PC-9 (cell line): Measurements from ENCODE around the gene MEI4. TPM values are rescaled to one million over a fixed set of nuclear protein-coding genes. Genes with fewer than 3 reads are reported as not detected.

Experiments used
- BruUV-seq: library from RNA; stranded (reverse); fragments of 400-500 nt; replicated peaks from 2 replicates; lab custom pipeline; 2021; lab: Mats Ljungman, UMichigan
- CTCF ChIA-PET: fragments of 300-600 bp; sonication (Branson Sonifier 250); formaldehyde crosslinking; loops from one replicate; lab custom pipeline; 2022; ENCODE audit warnings: antibody characterized with exemption; lab: Charles Lee
- POLR2A ChIA-PET: fragments of 300-600 bp; sonication (Branson Sonifier 250); formaldehyde crosslinking; loops from one replicate; lab custom pipeline; 2022; ENCODE audit warnings: antibody characterized with exemption; ENCODE audit not compliant: unreplicated experiment; lab: Charles Lee
- DNase-seq, 2 experiments: peaks; one replicate each; pipeline versions ENCODE4 v3.0.0 to v3.0.0-alpha.2; 2015 to 2022; ENCODE audit warnings: mixed read lengths in 1 of 2
- H2AFZ ChIP-seq: fragments of 200-600 bp; sonication (generic); 2 replicates; pipeline ENCODE4 v1.8.1; 2017; ENCODE audit warnings: antibody characterized with exemption
- H3F3A ChIP-seq: fragments of 200-600 bp; sonication (generic); 2 replicates; pipeline ENCODE4 v1.8.1; 2017; ENCODE audit warnings: antibody characterized with exemption, mild to moderate bottlenecking, low read depth; ENCODE audit not compliant: insufficient read depth
- H3K27ac ChIP-seq: fragments of 200-600 bp; sonication (generic); 2 replicates; pipeline ENCODE4 v1.6.1; 2016; ENCODE audit warnings: mixed run types
- H3K27me3 ChIP-seq: fragments of 200-600 bp; sonication (generic); 2 replicates; pipeline ENCODE4 v1.6.1; 2016; ENCODE audit warnings: low read depth, mixed run types; ENCODE audit not compliant: insufficient read depth
- H3K36me3 ChIP-seq: fragments of 200-600 bp; sonication (generic); 2 replicates; pipeline ENCODE4 v1.6.1; 2016; ENCODE audit warnings: low read depth, mixed run types
- H3K4me1 ChIP-seq: fragments of 200-600 bp; sonication (generic); replicated peaks from 2 replicates; pipeline ENCODE4 v1.6.1; 2016; ENCODE audit warnings: mixed run types; ENCODE audit not compliant: insufficient read depth
- H3K4me2 ChIP-seq: fragments of 200-600 bp; sonication (generic); 2 replicates; pipeline ENCODE4 v1.6.1; 2017; ENCODE audit warnings: mixed run types
- H3K4me3 ChIP-seq: fragments of 200-600 bp; sonication (generic); 2 replicates; pipeline ENCODE4 v1.6.1; 2016; ENCODE audit warnings: mixed run types
- H3K79me2 ChIP-seq: fragments of 200-600 bp; sonication (generic); 2 replicates; pipeline ENCODE4 v1.6.1; 2017; ENCODE audit warnings: low read depth, mixed run types
- H3K9me2 ChIP-seq: fragments of 200-600 bp; sonication (generic); 2 replicates; pipeline ENCODE4 v1.8.1; 2017; ENCODE audit warnings: mild to moderate bottlenecking; ENCODE audit not compliant: insufficient read depth
- H3K9me3 ChIP-seq: fragments of 200-600 bp; sonication (generic); 2 replicates; pipeline ENCODE4 v1.8.1; 2016; ENCODE audit warnings: low read depth; ENCODE audit not compliant: insufficient read depth
- H4K20me1 ChIP-seq: fragments of 200-600 bp; sonication (generic); 2 replicates; pipeline ENCODE4 v1.8.1; 2017; ENCODE audit not compliant: insufficient read depth
- EZH2 ChIP-seq: fragments of 200-600 bp; sonication (generic); IDR thresholded peaks from 2 replicates; pipeline ENCODE4 v1.8.0; 2017; ENCODE audit warnings: antibody characterized with exemption, low read depth
- intact Hi-C: fragments of 100-400 bp; cut with micrococcal nuclease; formaldehyde crosslinking; loops from one replicate; pipeline ENCODE4 v1.10.0; 2022; ENCODE audit not compliant: unreplicated experiment
- total RNA-seq: library from RNA; stranded (reverse); gene quantifications from 2 replicates; pipeline ENCODE4 v1.2.3, GENCODE V29; 2021
- TF ChIP-seq, protein P1 (sequence below): fragments of 200-600 bp; sonication (generic); conservative IDR thresholded peaks from 2 replicates; pipeline ENCODE4 v1.6.1; 2017; ENCODE audit warnings: mixed run types, antibody characterized with exemption, mild to moderate bottlenecking, moderate library complexity

The MEI4 gene
- total RNA-seq, 1 experiment from 2014 or later: not detected

- no TSS peak for BruUV-seq
- Histone ChIP-seq H3K36me3 (no peaks in the 10 kb centered on the region), H4K20me1 (no peaks in the 10 kb centered on the region), H3K4me1 (no peaks in the 10 kb centered on the region), H2AFZ (no peak overlapping the region), H3K27me3 (no peaks in the 10 kb centered on the region), H3K9me2 (no peaks in the 10 kb centered on the region), H3K79me2 (no peaks in the 10 kb centered on the region), H3K27ac (no peak overlapping the region), H3K4me2 (no peak overlapping the region), H3K9me3 (no peaks in the 10 kb centered on the region), H3F3A (no peaks in the 10 kb centered on the region), H3K4me3 (no peak overlapping the region)
- no peak for TF ChIP-seq EZH2
- TF ChIP-seq, protein P1, sequence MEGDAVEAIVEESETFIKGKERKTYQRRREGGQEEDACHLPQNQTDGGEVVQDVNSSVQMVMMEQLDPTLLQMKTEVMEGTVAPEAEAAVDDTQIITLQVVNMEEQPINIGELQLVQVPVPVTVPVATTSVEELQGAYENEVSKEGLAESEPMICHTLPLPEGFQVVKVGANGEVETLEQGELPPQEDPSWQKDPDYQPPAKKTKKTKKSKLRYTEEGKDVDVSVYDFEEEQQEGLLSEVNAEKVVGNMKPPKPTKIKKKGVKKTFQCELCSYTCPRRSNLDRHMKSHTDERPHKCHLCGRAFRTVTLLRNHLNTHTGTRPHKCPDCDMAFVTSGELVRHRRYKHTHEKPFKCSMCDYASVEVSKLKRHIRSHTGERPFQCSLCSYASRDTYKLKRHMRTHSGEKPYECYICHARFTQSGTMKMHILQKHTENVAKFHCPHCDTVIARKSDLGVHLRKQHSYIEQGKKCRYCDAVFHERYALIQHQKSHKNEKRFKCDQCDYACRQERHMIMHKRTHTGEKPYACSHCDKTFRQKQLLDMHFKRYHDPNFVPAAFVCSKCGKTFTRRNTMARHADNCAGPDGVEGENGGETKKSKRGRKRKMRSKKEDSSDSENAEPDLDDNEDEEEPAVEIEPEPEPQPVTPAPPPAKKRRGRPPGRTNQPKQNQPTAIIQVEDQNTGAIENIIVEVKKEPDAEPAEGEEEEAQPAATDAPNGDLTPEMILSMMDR: no peak
- DNase-seq: no peak
- POLR2A ChIA-PET: no interaction called here
- intact Hi-C loops: no loop called here
- CTCF ChIA-PET: no interaction called here
Measured at GRCh38 chr6:77633471-77633870, 19.4 kb upstream of the MEI4 start.

DNA sequence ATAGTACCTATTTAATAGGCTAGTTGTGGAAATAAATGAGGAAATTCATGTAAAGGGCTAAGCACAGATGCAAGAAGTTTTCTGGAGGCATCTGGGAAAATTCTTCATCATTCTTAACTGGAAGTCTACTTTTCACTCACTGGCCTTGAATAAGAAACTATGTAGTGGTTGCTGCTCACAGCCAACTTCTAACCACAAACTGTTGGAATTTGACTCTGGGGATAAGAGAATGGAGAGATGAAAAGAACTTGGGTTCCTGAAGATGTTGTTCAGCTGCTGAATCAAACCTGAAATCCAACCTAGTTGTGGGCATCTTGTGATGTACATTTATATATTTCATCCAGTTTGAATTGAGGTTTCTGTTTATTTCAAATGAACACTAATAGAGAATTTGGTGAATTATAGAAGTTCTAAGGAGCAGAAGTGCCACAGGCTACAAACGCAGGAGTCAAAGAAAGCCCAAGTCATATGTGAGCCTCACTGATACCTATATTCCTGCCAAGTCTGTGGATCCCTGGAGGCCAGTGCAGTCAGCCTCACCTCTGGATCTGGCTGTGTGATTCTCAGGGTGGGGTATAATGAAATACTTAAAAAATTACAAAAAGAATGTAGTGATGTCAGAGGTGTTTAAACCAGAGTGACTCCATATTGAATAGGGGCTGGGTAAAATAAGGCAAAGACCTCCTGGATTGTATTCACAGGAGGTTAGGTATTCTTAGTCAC is 18.7 kb upstream of the MEI4 start:
- intact Hi-C loops: no loop called here
- Histone ChIP-seq H3K27ac (no peak overlapping the region), H2AFZ (no peak overlapping the region), H3K4me1 (no peaks in the 10 kb centered on the region), H3K79me2 (no peaks in the 10 kb centered on the region), H3K4me3 (no peak overlapping the region), H3K36me3 (no peaks in the 10 kb centered on the region), H4K20me1 (no peaks in the 10 kb centered on the region), H3K9me2 (no peaks in the 10 kb centered on the region), H3K9me3 (no peaks in the 10 kb centered on the region), H3F3A (no peaks in the 10 kb centered on the region), H3K27me3 (no peaks in the 10 kb centered on the region), H3K4me2 (no peak overlapping the region)
- BruUV-seq: no TSS peak
- DNase-seq: no peak
- TF ChIP-seq, protein P1: no peak
- no peak for TF ChIP-seq EZH2
- ChIA-PET POLR2A (no interaction called here), CTCF (no interaction called here)

- H3K4me2 ChIP-seq: no peak overlapping the region
- intact Hi-C loops: no loop called here
- H2AFZ ChIP-seq: no peak overlapping the region
- no TSS peak for BruUV-seq
- no peaks in the 10 kb centered on the region for H3K9me3 ChIP-seq
- no peak for TF ChIP-seq EZH2
- TF ChIP-seq, protein P1: no peak
- no peak overlapping the region for H3K4me3 ChIP-seq
- no peaks in the 10 kb centered on the region for H3K9me2 ChIP-seq
- H3F3A ChIP-seq: no peaks in the 10 kb centered on the region
- no peak for DNase-seq
- no peaks in the 10 kb centered on the region for H4K20me1 ChIP-seq
- CTCF ChIA-PET: no interaction called here
- no peaks in the 10 kb centered on the region for H3K79me2 ChIP-seq
- no peak overlapping the region for H3K27ac ChIP-seq
- H3K36me3 ChIP-seq: no peaks in the 10 kb centered on the region
- POLR2A ChIA-PET: no interaction called here
- no peaks in the 10 kb centered on the region for H3K4me1 ChIP-seq
- no peaks in the 10 kb centered on the region for H3K27me3 ChIP-seq
Measured at GRCh38 chr6:77638129-77638830, 14.6 kb upstream of the MEI4 start.
